ENCODE results near the gene DENND1A.
"Not testable (repeated sequence)": the region's sequence is repeated elsewhere in the genome, so short reads cannot be mapped to it uniquely, and the experiment has no call there.

DNA sequence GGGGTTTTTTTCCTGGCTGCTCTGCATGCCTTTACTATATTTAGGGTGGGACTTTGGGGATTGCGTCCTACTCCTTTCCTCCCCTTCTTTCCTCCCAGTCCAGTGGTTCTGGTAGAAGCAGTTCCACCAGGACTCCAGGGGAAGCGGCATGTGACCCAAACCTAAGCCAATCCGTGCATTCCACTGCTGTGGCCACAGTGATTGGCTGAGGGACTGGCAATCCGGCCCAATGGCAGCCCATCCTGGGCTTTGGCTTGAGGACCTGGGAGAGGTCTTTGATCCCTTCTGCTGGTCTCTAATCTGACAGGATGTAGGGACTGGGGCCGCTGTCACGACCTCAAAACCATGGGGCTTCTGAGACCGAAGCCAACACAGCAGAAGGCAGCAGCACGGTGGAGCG lies 46.7 kb upstream of the DENND1A start:
- not testable (repeated sequence) for TF ChIP-seq RBAK (CRISPR knock-in tag; IDR thresholded peaks at IDR 0.05); POLR2AphosphoS5 (IDR thresholded peaks at IDR 0.05; ENCODE audit: low read depth, low read length); NFIC (IDR thresholded peaks at IDR 0.05; ENCODE audit: low read length); PLRG1 (conservative IDR thresholded peaks at IDR 0.05); EZH2 (conservative IDR thresholded peaks at IDR 0.05; ENCODE audit: low read depth, low read length)
